CD4-positive, alpha-beta T cell treated with Interleukin-17A for 4 hours (primary cell): ENCODE data around the gene INSIG1.

Experiments used
- DNase-seq: peaks from one replicate; pipeline ENCODE4 v3.0.0-alpha.2; 2020; ENCODE audit warnings: mixed read lengths

INSIG1 gene

GRCh38 chr7:155305231-155305904, 7.7 kb downstream of the INSIG1 start:
- no peak for DNase-seq

GRCh38 chr7:155306673-155307470, 9.2 kb downstream of the INSIG1 start:
- DNase-seq: no peak

GRCh38 chr7:155308330-155309020, 10.8 kb downstream of the INSIG1 start:
- DNase-seq: no peak

- DNase-seq: no peak
These were observed 11.3 kb downstream of the INSIG1 start for GRCh38 chr7:155309021-155309338.

GRCh38 chr7:155310425-155311114, 12.9 kb downstream of the INSIG1 start:
- DNase-seq: no peak

GRCh38 chr7:155311826-155312537, 14.3 kb downstream of the INSIG1 start:
- DNase-seq: no peak

GRCh38 chr7:155312633-155313032, 15.0 kb downstream of the INSIG1 start:
- no peak for DNase-seq

- DNase-seq: no peak
These were observed 15.4 kb downstream of the INSIG1 start for GRCh38 chr7:155313096-155313495.

GRCh38 chr7:155315977-155316376, 18.3 kb downstream of the INSIG1 start:
- DNase-seq: no peak

GRCh38 chr7:155316427-155317113, 18.9 kb downstream of the INSIG1 start:
- DNase-seq: no peak

- no peak for DNase-seq
These were observed 19.4 kb downstream of the INSIG1 start for GRCh38 chr7:155317114-155317434.

- no peak for DNase-seq
These were observed 20.6 kb downstream of the INSIG1 start for GRCh38 chr7:155318245-155318644.

GRCh38 chr7:155322530-155322929, 24.9 kb downstream of the INSIG1 start:
- DNase-seq: no peak

- no peak for DNase-seq
These were observed 25.4 kb downstream of the INSIG1 start for GRCh38 chr7:155323001-155323638.

- DNase-seq: no peak
These were observed 26.6 kb downstream of the INSIG1 start for GRCh38 chr7:155324012-155324917.

- DNase-seq: no peak
These were observed 27.2 kb downstream of the INSIG1 start for GRCh38 chr7:155324918-155325235.

GRCh38 chr7:155326385-155326784, 28.7 kb downstream of the INSIG1 start:
- DNase-seq: no peak

GRCh38 chr7:155327590-155328320, 30.1 kb downstream of the INSIG1 start:
- no peak for DNase-seq

- DNase-seq: no peak
These were observed 31.5 kb downstream of the INSIG1 start for GRCh38 chr7:155329225-155329624.

- DNase-seq: no peak
These were observed 33.7 kb downstream of the INSIG1 start for GRCh38 chr7:155331396-155331795.
